HG02870 (cell line): Measurements from ENCODE around the gene DENND5A.
"Not testable (repeated sequence)": the region's sequence is repeated elsewhere in the genome, so short reads cannot be mapped to it uniquely, and the experiment has no call there.

Source experiments
- ATAC-seq: cut with Tn5 transposase; IDR thresholded peaks from one replicate; pipeline ENCODE4 v1.9.1; 2021; ENCODE audit warnings: mild to moderate bottlenecking, moderate library complexity; ENCODE audit not compliant: unreplicated experiment

DENND5A gene

DNA sequence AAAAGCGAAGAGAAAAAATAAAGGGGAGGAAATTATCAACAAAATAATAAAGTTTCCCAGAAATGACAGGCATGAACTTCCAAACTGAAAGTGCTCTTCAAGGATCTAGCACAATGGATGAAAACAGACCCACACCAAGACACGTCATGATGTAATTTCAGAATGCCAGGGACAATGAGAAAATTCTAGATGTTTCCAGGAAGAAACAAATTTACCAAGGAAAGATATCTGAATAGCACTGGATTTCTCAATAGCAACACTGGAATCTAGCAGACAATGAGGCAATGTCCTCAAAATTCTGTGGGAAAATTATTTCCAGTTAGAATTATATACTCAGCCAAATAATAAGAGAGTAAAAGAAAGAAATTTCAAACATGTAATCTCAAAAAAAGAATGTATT lies 46.0 kb downstream of the DENND5A start:
- no peak for ATAC-seq

DNA sequence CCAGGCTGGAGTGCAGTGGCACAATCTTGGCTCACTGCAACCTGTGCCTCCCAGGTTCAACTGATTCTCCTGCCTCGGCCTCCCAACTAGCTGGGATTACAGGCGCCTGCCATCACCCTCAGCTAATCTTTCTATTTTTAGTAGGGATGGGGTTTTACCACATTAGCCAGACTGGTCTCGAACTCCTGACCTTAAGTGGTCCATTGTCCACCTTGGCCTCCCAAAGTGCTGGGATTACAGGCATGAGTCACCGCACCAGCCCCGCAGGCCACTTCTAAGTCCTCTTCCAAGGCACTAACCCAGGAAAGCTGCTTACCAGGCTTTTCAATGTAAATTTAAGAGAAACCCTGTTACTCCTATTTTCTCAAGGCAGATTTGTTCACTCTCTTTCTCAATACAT lies 50.4 kb downstream of the DENND5A start:
- no peak for ATAC-seq

DNA sequence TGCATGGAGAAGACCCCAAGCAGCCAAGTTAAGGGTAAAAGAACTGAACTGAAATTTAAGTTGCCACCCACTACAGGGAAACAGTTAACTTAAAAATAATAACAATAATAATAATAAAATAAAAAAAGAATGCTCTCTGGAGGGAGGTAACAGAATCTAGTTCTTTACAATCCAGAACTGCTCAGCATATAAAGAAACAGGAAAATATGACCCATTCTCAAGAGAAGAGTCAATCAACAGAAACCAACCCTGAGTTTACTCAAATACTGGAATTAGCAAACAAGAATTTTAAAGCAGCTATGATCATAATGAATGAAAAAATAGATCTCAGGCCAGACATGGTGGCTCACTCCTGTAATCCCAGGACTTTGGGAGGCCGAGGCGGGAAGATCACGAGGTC lies 53.8 kb downstream of the DENND5A start:
- no peak for ATAC-seq

DNA sequence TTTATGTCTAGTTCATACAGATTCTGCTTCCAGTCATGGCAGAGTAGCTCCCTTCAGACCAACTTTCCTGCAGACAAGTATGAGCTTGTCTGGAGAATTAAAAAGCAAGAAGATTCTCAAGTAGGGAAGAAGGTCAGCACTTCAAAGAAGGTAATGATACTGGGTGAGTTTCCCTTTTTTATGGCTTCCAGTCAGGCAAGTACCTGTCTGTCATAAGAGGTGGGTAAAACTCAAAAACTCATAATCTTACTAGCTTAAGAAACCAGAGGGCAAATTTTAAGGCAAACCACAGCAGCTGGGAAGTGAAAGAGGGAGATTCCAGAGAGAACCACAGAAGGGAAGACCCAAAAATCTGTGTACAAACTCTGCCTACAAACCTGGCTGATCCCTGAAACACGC lies 54.2 kb downstream of the DENND5A start:
- peak; percentile 42 for ATAC-seq

DNA sequence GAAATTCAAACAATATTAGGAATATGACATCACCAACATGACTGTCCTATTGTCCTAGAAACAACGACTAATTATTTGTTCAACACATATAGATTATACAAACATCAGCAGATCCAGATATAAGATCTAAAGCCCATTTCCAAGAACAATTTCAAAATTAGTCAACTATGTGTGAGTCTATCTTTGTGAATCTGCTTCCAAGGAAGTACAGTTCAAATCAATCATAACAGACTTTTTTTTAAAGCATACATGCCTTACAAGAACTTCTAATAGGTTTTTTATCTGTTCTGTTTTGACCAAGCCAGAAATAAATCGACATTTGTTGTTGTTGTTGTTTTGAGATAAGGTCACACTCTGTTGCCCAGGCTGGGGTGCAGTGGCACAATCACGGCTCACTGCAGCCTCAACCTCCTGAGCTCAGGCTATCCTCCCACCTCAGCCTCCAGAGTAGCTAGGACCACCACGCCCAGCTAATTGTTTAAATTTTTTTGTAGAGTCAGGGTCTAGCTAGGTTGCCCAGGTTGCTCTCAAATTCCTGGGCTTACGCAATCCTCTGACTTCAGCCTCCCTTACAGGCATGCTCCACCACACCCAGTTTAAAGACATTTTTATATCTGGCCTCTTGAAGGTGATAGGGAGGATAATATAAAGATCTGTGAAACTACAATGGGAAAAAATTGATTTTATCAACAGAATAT lies 54.8 kb downstream of the DENND5A start:
- no peak for ATAC-seq

DNA sequence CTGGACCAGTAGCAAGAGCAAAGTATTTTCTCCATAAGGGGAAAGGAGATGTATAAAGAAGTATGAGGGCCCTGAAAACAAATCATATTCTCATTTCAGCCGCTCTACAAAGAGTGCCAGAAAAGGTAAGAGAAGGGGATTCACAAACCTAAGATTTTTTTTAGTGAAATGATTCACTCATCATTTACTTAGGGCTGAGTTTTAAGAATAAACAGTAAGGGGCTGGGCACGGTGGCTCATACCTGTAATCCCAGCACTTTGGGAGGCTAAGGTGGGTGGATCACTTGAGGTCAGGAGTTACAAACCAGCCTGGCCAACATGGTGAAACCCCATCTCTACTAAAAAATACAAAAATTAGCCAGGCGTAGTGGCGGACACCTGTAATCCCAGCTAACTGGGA lies 55.5 kb downstream of the DENND5A start:
- ATAC-seq: peak; percentile 26

DNA sequence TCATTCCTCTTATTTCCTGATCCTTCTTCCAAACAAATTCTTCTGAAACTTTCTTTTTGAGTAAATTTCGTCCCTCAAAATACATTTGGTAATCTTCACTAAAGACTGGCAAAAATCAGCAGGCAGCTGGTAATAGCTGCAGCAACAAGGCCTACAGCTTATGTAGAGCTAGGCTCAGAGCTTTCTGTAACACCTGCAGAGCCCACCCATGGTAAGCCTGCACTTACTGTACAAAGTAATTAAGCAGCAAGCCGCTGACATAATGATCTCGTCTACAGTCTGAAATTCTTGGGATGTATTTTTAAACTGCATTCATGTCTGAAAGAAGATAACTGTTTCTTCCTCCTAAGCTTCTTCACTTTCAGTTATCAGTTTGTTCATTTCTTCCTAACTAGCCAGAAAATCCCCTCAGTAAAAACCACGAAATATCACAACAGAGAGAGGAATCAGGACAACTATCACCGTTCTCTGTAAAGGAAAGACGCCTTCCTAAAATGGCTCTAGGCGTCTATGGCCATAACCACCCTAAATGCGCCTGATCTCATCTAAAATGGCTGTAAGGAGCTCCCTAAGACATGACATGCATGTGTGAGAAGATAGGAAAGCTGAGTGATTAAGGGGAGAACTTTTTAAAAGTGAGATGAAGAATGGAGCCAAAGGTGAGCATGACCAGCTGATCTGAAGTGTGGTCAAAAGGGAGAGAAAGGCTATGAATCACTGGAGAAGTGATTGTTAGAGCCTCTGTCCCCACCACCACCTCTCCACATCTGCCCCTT lies 56.2 kb downstream of the DENND5A start:
- peak; percentile 43 for ATAC-seq

DNA sequence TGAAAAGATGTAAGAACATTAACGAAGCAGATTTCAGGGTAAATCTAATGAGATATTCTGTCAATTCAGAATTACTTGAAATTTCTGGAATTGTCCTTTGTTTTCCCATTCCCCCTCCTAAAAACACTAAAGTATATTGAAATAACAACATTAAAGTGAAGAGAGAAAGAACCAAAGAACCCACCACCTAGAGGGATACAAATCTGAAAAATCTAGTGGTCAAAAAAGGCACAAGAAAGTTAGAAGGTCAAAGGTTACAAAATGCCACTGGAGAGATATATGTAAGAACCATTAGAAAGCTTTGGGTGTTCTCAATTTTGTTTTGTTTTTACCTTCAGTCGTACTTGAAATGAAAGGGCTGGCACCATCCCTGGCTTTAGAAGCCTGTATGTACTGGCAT lies 57.9 kb downstream of the DENND5A start:
- ATAC-seq: no peak

DNA sequence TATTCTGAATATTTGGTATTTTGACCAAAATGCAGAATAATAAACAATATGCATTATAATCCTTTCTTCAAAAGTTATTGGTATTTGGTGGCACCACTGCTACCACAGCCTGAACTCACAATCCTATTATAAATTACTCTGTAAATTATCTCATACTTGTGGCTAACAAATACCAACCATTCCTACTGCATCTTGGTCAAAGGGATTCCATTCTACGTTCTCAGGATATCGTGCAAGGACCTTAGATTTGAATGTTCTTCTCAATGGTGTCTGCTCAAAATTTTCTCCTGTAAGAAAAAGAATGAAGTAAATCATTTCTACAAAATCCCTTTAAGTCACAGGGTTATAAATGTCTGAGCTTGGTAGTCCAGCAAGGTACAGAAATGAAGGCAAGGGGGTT lies 58.7 kb downstream of the DENND5A start:
- ATAC-seq: no peak

DNA sequence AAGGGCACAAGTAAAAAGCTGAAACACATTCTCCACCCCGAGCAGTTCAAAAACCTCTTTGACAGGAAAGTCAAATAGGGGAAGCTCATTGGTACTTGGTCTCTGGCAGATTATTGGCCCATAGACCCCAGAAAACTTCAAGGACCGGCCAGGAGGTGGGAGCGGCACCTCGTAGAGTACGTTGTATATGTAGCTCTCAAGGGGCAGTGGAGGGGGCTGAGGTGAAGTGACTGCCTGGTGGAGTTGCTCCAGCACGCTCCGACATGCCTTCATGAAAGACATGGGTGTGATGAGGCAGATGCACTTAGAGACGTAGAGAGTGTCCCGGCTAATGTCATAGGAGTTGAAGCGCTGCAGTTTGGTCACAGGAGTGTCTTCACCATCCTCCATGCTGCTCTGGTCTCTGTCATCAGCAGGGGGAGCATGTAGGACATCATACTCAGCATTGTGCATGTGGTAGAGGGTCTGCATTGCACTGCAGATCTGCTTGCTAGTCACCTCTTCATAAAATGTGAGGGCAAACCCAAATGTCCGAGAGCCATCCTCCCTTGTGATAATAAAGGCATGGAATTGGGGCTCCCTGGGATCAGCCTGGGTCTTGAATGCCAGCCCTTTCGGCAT lies 61.3 kb downstream of the DENND5A start:
- no peak for ATAC-seq

DNA sequence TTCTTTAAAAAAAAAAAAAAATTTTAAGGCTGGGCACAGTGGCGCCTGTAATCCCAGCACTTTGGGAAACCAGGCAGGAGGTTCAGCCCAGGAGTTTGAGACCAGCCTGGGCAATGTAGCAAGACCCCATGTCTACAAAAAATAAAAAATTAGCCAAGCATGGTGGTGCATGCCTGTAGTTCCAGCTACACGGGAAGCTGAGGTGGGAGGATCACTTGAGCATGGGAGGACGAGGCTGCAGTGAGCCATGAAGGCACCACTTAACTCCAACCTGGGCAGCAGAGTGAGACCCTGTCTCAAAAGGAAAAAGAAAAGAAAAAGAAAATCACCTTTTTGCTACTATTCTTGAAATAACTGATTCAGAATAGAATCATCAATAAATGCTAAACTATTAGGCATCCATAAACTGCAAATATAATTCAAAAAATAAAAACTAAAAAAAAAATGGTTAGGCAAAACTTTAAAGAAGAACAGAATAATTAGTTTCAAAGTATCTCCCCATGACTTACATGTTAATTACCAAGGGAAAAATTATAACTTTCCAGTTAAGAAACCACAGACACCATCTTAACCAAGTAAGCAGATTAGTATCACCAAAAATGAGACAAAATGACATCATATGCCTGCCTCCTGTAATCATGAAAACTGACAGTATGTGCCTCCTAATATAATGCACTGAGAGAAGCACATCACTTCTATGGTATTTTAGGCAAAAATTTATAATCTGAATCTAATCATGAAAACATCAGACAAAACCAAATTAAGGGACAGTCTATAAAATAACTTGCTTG lies 63.6 kb downstream of the DENND5A start:
- no peak for ATAC-seq

DNA sequence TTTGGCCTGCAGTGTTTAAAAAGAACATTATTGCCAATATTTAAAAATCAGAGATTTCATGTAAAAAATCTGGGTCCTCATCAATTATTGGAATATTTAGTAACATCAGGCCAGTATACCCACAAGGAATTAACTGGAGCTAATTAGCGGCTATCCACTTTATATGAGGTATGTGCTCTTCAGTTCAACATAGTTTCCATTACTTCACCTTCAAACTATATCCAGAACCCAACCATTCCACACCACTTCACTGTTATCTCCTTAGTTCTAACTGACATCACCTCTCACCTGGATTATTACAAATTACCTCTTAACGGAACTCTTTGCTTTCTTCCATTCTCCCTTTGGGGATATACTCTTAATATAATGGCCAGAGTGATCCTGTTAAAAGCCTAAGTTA lies 64.7 kb downstream of the DENND5A start:
- no peak for ATAC-seq

DNA sequence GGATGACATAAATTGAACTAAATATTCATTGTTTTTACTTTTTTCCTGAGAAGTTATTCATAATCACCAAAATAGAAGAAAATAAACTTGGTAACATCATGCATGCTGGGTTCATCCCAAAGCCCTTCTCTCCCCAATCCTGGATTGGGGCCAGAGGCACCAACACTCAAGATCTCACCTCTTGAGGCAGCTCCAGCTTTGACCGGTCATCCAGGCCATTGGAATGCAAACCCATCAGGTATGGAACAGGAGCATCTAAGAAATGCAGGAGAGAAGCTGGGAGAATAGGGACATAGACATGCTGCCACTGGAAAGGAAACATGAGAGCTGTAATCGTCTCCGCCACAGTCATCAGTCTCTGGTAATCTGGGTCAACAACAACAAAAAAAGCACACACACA lies 71.8 kb downstream of the DENND5A start:
- no peak for ATAC-seq

DNA sequence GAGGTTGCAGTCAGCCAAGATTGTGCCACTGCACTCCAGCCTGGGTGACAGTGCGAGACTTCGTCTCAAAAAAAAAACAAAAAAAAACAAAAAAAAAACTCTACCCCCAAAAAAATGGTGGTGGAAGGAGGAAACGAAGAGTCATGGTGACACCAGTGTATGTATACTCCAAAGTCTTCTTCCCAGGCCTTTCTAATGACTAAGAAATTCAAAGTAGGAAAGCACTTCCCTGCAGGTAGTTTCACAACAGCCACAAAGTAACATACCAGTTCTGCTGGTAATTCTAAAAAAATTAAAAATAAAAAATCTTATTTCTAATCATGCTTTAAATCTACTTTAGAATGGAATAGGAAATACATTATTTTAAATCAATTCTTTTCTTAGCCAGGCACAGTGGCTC lies 72.6 kb downstream of the DENND5A start:
- no peak for ATAC-seq

DNA sequence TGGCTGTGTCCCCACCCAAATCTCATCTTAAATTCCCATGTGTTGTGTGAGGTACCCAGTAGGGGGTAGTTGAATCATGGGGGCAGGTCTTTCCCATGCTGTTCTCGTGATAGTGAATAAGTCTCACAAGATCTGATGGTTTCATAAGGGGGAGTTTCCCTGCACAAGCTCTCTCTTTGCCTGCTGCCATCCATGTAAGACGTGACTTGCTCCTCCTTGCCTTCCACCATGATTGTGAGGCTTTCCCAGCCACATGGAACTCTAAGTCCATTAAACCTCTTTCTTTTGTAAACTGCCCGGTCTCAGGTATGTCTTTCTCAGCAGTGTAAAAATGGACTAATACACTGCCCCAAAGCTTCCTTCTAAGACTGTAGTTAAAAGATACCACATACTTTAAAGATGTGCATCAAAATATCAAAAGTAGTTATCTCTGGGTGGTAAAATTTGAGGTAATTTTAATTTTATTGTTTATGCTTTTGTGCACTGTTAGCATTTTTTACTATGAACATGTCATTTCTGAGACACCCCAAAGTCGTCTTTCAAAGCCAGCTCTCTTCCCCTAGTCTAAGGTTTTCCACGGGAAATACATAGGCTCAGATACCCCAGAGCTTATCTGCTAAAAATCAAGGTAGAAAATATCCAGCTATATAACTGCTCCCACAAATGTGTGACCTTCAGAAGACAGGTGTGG lies 74.7 kb downstream of the DENND5A start:
- not testable (repeated sequence) for ATAC-seq

DNA sequence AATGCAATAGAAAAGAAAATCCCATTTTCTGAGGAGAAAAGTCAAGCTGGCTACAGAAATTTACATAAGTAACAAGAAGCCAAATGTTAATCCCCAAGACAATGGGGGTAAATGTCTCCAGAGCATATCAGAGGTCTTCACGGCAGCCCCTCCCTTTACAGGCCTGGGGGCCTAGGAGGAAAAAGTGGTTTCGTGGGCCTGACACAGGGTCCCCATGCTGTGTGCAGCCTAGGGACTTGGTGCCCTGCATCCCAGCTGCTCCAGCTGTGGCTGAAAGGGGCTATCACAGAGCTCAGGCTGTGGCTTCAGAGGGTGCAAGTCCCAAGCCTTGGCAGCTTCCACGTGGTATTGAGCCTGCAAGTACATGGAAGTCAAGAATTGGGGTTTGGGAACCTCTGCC lies 76.3 kb downstream of the DENND5A start:
- ATAC-seq: not testable (repeated sequence)

DNA sequence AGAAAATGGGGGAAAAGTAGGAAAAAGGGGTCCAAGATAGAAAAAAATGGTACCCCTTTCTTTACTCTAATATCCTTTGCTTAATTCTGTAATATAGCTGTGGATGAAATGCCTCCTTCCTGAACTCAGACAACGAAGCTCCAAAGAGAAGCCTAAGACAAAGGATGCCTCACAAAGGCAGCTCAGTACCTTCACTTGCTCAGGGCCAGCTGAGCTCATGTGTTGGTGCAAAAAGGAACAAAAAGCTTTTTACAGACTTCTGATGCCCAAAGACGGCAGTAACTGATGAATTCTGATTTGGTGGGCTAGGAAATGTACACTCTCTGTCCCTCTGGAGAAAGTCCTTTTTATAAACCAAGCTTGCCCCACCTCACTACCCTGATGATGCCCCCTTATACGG lies 77.5 kb downstream of the DENND5A start:
- no peak for ATAC-seq

DNA sequence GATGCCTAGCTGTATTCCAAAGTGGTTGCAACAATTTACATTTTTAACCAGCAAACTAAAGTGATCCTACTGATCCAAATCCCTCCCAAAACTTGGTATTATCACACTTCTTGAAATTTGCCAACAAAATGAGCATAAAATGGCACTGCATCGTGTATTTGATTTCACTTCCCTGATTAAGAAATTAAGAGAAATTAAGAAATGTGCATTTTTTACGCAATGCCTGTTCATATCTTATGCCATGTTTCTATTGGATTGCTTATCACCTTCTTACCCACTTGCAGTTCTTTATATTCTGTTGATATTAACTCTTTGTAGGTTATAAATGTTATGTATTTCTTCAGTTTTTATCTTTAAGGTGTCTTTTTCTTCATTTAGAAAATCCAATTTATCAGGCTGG lies 80.6 kb downstream of the DENND5A start:
- ATAC-seq: no peak

DNA sequence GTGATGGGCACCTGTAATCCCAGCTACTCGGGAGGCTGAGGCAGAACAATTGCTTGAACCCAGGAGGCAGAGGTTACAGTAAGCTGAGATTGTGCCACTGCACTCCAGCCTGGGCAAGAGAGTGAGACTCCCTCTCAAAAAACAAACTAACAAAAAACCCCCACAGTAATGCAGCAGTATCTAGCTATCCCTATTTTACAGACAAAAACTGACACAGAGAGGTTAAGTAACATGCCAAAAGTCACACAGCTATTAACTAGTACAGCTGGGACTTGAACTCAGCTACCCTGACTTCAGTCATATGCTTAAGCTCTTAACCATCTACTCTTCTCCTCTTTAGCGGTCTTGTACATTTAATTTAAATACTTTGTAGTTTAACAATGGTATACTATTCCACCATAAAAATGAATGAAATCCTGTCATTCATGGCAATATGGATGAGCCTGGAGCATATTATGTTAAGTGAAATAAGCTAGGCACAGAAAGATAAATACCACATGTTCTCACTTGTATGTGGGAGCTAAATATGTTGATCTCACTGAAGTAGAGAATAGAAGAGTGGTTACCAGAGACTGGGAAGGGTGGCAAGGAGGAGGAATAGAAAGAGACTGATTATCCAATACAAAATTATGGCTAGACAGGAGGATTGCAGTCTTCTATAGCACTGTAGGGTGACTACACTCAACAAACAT lies 82.8 kb downstream of the DENND5A start:
- no peak for ATAC-seq

DNA sequence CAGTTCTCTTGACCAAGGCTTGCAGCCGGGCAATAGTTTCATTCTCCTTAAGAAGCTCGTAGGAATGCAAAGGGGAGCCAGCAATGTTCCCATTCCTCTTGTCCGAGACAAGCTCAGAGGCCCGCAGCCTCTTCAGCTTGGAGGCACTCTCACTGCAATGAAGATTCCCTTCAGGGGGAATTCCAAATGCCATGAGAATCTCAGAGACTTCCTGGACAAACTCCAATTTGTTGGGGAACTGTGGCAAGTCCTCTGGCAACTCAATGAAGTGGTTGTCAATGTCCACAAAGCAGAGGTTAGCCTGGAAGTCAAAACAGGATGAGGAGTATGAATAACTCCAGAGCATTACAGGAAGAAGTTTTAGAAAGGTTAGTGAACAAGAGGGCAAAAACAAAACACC lies 84.4 kb downstream of the DENND5A start:
- ATAC-seq: no peak
